ENCODE results near the gene LCN15. TPM values are rescaled to one million over a fixed set of nuclear protein-coding genes. Genes with fewer than 3 reads are reported as not detected.

The LCN15 gene
- total and polyA plus RNA-seq, 2 of the 13 experiments (the other 11 are each of a cell fraction or from before 2014, with no cell fraction given): 1.3 to 53.7 TPM

GRCh38 chr9:136793086-136793946 is 29.0 kb upstream of the LCN15 start (continued):
- TF ChIP-seq SALL1 (CRISPR knock-in tag; IDR thresholded peaks at IDR 0.05) (peak; percentile 68), ZNF17 (CRISPR knock-in tag; IDR thresholded peaks at IDR 0.05) (no peak), ZNF614 (CRISPR knock-in tag; IDR thresholded peaks at IDR 0.05; ENCODE audit: borderline replicate concordance) (peak; percentile 70; the same call in 1 of the 2 replicates), POLR2AphosphoS5 (IDR thresholded peaks at IDR 0.05; ENCODE audit: low read depth, low read length) (peak; percentile 84), NR2F6 (IDR thresholded peaks at IDR 0.05) (no peak), NR2F6 (CRISPR knock-in tag; IDR thresholded peaks at IDR 0.05) (no peak), MIXL1 (CRISPR knock-in tag; IDR thresholded peaks at IDR 0.05) (peak; percentile 48; the same call in 1 of the 2 replicates), DRAP1 (CRISPR knock-in tag; IDR thresholded peaks at IDR 0.05) (peak; percentile 30; the same call in 1 of the 2 replicates), ZNF616 (CRISPR knock-in tag; IDR thresholded peaks at IDR 0.05; ENCODE audit: low read depth) (no peak), TAF15 (IDR thresholded peaks at IDR 0.05; ENCODE audit: low read depth, low read length, poor library complexity, severe bottlenecking) (peak; percentile 60), LCORL (IDR thresholded peaks at IDR 0.05) (no peak), LCORL (CRISPR knock-in tag; IDR thresholded peaks at IDR 0.05) (peak; percentile 52; the same call in 1 of the 2 replicates), ZNF501 (CRISPR knock-in tag; IDR thresholded peaks at IDR 0.05) (peak; percentile 55; the same call in 1 of the 2 replicates), ZC3H4 (CRISPR knock-in tag; IDR thresholded peaks at IDR 0.05; ENCODE audit: borderline replicate concordance) (no peak), AKAP8 (CRISPR knock-in tag; IDR thresholded peaks at IDR 0.05) (peak; percentile 92), ATF3 (CRISPR knock-in tag; IDR thresholded peaks at IDR 0.05) (no peak), MXI1 (IDR thresholded peaks at IDR 0.05; ENCODE audit: borderline replicate concordance, low read depth, low read length) (peak; percentile 42; the same call in 1 of the 3 replicates), TFDP2 (CRISPR knock-in tag; IDR thresholded peaks at IDR 0.05) (peak; percentile 51), PHF5A (CRISPR knock-in tag; IDR thresholded peaks at IDR 0.05; ENCODE audit: low read depth, unreplicated experiment) (peak; percentile 53), TBX2 (CRISPR knock-in tag; IDR thresholded peaks at IDR 0.05; ENCODE audit: borderline replicate concordance) (peak; percentile 14; the same call in 1 of the 2 replicates), ZNF431 (CRISPR knock-in tag; IDR thresholded peaks at IDR 0.05; ENCODE audit: borderline replicate concordance, low read depth) (0 out of 2 replicates have a peak, but pooled peaks have one; percentile 45)
- TF ChIP-seq, protein P1, sequence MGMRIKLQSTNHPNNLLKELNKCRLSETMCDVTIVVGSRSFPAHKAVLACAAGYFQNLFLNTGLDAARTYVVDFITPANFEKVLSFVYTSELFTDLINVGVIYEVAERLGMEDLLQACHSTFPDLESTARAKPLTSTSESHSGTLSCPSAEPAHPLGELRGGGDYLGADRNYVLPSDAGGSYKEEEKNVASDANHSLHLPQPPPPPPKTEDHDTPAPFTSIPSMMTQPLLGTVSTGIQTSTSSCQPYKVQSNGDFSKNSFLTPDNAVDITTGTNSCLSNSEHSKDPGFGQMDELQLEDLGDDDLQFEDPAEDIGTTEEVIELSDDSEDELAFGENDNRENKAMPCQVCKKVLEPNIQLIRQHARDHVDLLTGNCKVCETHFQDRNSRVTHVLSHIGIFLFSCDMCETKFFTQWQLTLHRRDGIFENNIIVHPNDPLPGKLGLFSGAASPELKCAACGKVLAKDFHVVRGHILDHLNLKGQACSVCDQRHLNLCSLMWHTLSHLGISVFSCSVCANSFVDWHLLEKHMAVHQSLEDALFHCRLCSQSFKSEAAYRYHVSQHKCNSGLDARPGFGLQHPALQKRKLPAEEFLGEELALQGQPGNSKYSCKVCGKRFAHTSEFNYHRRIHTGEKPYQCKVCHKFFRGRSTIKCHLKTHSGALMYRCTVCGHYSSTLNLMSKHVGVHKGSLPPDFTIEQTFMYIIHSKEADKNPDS (CRISPR knock-in tag; IDR thresholded peaks at IDR 0.05): 0 out of 2 replicates have a peak, but pooled peaks have one; percentile 12
- TF ChIP-seq, protein P2, sequence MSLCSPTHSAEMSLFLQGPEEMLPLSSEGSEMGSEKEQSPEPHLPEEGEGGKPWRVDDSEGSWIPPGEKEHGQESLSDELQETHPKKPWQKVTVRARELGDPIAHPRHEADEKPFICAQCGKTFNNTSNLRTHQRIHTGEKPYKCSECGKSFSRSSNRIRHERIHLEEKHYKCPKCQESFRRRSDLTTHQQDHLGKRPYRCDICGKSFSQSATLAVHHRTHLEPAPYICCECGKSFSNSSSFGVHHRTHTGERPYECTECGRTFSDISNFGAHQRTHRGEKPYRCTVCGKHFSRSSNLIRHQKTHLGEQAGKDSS (CRISPR knock-in tag; IDR thresholded peaks at IDR 0.05; ENCODE audit: borderline replicate concordance, low read depth): peak; percentile 68; the same call in 1 of the 2 replicates
- TF ChIP-seq, protein P3, sequence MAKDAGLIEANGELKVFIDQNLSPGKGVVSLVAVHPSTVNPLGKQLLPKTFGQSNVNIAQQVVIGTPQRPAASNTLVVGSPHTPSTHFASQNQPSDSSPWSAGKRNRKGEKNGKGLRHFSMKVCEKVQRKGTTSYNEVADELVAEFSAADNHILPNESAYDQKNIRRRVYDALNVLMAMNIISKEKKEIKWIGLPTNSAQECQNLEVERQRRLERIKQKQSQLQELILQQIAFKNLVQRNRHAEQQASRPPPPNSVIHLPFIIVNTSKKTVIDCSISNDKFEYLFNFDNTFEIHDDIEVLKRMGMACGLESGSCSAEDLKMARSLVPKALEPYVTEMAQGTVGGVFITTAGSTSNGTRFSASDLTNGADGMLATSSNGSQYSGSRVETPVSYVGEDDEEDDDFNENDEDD (CRISPR knock-in tag; IDR thresholded peaks at IDR 0.05; ENCODE audit: borderline replicate concordance): 0 out of 2 replicates have a peak, but pooled peaks have one; percentile 27
